ENCODE results near the gene SH3TC2. TPM values are rescaled to one million over a fixed set of nuclear protein-coding genes. Genes with fewer than 3 reads are reported as not detected.

The SH3TC2 gene
- total and polyA plus RNA-seq, 10 of the 15 experiments (the other 5 are each of a cell fraction or from before 2014, with no cell fraction given), result not detected

DNA sequence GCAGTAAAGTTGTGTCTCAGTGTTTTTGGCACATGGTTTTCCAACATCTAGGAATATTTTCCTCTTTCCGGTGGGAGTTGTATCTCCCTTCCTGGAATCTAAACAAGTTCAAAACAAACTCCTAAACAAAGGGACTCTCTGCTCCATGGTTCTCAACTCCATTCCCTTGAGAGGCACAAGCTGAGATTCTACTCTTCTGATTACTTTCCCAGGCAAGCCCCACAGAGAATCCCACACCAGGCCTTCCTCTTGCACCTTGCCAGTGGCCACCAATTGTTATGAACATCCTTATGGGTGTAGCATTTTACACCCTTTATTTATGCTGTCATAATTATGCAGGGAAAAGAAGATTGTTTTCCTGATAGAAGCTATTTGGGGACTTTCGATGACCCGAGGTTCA lies 25.8 kb upstream of the SH3TC2 start (continued):
- no peak for TF ChIP-seq PML (IDR thresholded peaks at IDR 0.05; ENCODE audit: low read length)
- TF ChIP-seq, protein P1, sequence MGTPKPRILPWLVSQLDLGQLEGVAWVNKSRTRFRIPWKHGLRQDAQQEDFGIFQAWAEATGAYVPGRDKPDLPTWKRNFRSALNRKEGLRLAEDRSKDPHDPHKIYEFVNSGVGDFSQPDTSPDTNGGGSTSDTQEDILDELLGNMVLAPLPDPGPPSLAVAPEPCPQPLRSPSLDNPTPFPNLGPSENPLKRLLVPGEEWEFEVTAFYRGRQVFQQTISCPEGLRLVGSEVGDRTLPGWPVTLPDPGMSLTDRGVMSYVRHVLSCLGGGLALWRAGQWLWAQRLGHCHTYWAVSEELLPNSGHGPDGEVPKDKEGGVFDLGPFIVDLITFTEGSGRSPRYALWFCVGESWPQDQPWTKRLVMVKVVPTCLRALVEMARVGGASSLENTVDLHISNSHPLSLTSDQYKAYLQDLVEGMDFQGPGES (IDR thresholded peaks at IDR 0.05), result no peak
- no peak for TF ChIP-seq NBN (IDR thresholded peaks at IDR 0.05)
- no peak for TF ChIP-seq SPI1 (IDR thresholded peaks at IDR 0.05; ENCODE audit: borderline replicate concordance, insufficient read depth, low read depth, low read length)
- TF ChIP-seq POLR2AphosphoS5 (IDR thresholded peaks at IDR 0.05; ENCODE audit: low read length), result no peak
- no peak for TF ChIP-seq JUNB (IDR thresholded peaks at IDR 0.05)

DNA sequence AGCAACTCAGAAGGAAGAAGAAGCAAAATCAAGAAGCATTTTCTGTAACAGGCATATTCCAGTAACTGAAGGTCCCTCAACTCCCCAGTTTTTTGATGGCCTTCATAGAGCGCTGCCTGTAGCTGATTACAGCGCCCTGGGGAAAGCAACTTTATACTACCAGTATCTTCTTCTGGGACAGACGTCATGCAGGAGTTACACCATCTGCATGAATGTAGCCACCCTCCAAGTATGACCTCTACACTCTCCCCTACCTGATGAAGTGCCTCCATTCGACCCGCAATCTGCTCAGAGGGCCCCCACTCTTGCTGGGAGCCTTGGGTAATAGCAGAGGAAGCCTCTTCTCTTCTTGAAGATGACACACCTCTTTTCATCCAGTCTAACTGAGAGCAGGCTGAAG lies 21.0 kb upstream of the SH3TC2 start:
- Histone ChIP-seq H3K9me3 (replicated peaks; ENCODE audit: control insufficient read depth, insufficient read depth, low read length) (no peaks in the 10 kb centered on the region), H3K36me3 (ENCODE audit: control insufficient read depth in 2 of 2, insufficient read depth in 2 of 2, low read length in 1 of 2) (no peaks in the 10 kb centered on the region), H3K4me2 (ENCODE audit: control insufficient read depth, insufficient read depth) (no peak overlapping the region), H3K4me3 (no peak overlapping the region), H2AFZ (ENCODE audit: control insufficient read depth, low read depth, low read length) (no peak overlapping the region), H4K20me1 (ENCODE audit: control insufficient read depth, insufficient read depth) (no peaks in the 10 kb centered on the region), H3K9ac (ENCODE audit: control insufficient read depth, insufficient read depth, low read length) (no peak overlapping the region), H3K79me2 (ENCODE audit: control insufficient read depth, insufficient read depth, low read length) (no peaks in the 10 kb centered on the region), H3K27ac (ENCODE audit: control insufficient read depth, insufficient read depth) (no peak overlapping the region), H3K27me3 (replicated peaks in 1 of 2; ENCODE audit: control insufficient read depth in 2 of 2, insufficient read depth in 2 of 2, low read length in 1 of 2) (no peaks in the 10 kb centered on the region; a peak in 1 of 4 replicates), H3K4me1 (ENCODE audit: control insufficient read depth, insufficient read depth, low read length) (no peaks in the 10 kb centered on the region)
- CTCF ChIA-PET, result no interaction called here
- BruUV-seq (replicated peaks), result no TSS peak
- POLR2A ChIA-PET, result no interaction called here
- in situ Hi-C loops (cut with MboI), result no loop called here
- intact Hi-C loops (cut with micrococcal nuclease; ENCODE audit: unreplicated experiment), result no loop called here
- 46% methylated on average over 5 of the region's 5 CpGs for WGBS (ENCODE audit: insufficient coverage, insufficient replicate concordance, low lambda C conversion rate, missing lambda C conversion rate)
- FAIRE-seq, result no peak
- no peak for DNase-seq (ENCODE audit: low read depth, low spot score)
- TF ChIP-seq SMARCA5 (IDR thresholded peaks at IDR 0.05), result no peak
- TF ChIP-seq, protein P1 (IDR thresholded peaks at IDR 0.05), result no peak
- TF ChIP-seq, protein P2, sequence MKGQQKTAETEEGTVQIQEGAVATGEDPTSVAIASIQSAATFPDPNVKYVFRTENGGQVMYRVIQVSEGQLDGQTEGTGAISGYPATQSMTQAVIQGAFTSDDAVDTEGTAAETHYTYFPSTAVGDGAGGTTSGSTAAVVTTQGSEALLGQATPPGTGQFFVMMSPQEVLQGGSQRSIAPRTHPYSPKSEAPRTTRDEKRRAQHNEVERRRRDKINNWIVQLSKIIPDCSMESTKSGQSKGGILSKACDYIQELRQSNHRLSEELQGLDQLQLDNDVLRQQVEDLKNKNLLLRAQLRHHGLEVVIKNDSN (IDR thresholded peaks at IDR 0.05; ENCODE audit: borderline replicate concordance, extremely low read length, insufficient read depth, low read depth, low read length), result no peak
- TF ChIP-seq RELA (IDR thresholded peaks at IDR 0.05; ENCODE audit: borderline replicate concordance, partially characterized antibody), result no peak
- no peak for TF ChIP-seq KAT2A (conservative IDR thresholded peaks at IDR 0.05; ENCODE audit: control insufficient read depth, low read depth, low read length)
- RAD21 ChIA-PET (ENCODE audit: unreplicated experiment), result no interaction called here
- ATAC-seq, result no peak
- SMC1A ChIA-PET (ENCODE audit: uncharacterized antibody, unreplicated experiment), result no interaction called here

Measured in GM12878 (cell line).